Endothelial cell of umbilical vein (primary cell): ENCODE measurements around the gene BOLA2B.

Source experiments
- CTCF ChIP-seq, 2 donors: IDR thresholded peaks; 1 replicate in 1 of 2; 2 replicates in 1 of 2; pipeline ENCODE4 v1.5.1; 2011; ENCODE audit warnings: low read length in 2 of 2, mild to moderate bottlenecking in 2 of 2, moderate library complexity in 2 of 2, control low read depth in 1 of 2, inconsistent platforms in 1 of 2, low read depth in 1 of 2; ENCODE audit not compliant: insufficient read depth in 1 of 2; ENCODE audit errors: extremely low read depth in 1 of 2
- POLR2A ChIP-seq: IDR thresholded peaks from 2 replicates; pipeline ENCODE4 v1.6.1; 2012; ENCODE audit warnings: low read depth, mild to moderate bottlenecking, control low read depth, low read length

GRCh38 chr16:30179195-30179594, 14.3 kb downstream of the BOLA2B start:
- no peak for TF ChIP-seq POLR2A
- TF ChIP-seq CTCF (IDR thresholded peaks at IDR 0.05; ENCODE audit: extremely low read depth in 1 of 2, insufficient read depth in 1 of 2, low read depth in 1 of 2, low read length in 2 of 2), result no peak
